Immature natural killer cell (primary cell): ENCODE measurements around the gene LDHAL6B. TPM values are rescaled to one million over a fixed set of nuclear protein-coding genes. Genes with fewer than 3 reads are reported as not detected.

Experiments used
- DNase-seq, 3 donors: peaks; one replicate each; pipeline ENCODE4 v3.0.0; 2022; ENCODE audit warnings: mixed read lengths in 1 of 3
- H3K27ac Mint-ChIP-seq, 6 donors: one replicate each; pipeline ENCODE4 v1.8.0; 2020; ENCODE audit warnings: mixed read lengths in 6 of 6, mild to moderate bottlenecking in 5 of 6, inconsistent platforms in 4 of 6, moderate library complexity in 3 of 6
- H3K27me3 Mint-ChIP-seq, 3 donors: one replicate each; pipeline ENCODE4 v1.8.0; 2020 to 2021; ENCODE audit warnings: low read depth in 3 of 3, mild to moderate bottlenecking in 3 of 3, mixed read lengths in 3 of 3, moderate library complexity in 3 of 3, inconsistent platforms in 1 of 3
- H3K36me3 Mint-ChIP-seq, 3 donors: one replicate each; pipeline ENCODE4 v1.8.0; 2020; ENCODE audit warnings: mixed read lengths in 3 of 3, inconsistent platforms in 2 of 3, mild to moderate bottlenecking in 2 of 3
- H3K4me1 Mint-ChIP-seq, 2 donors: one replicate each; pipeline ENCODE4 v1.8.0; 2020; ENCODE audit warnings: inconsistent platforms in 2 of 2, mild to moderate bottlenecking in 2 of 2, mixed read lengths in 2 of 2, moderate library complexity in 1 of 2
- H3K4me3 Mint-ChIP-seq, 5 donors: one replicate each; pipeline ENCODE4 v1.8.0; 2020; ENCODE audit warnings: mild to moderate bottlenecking in 5 of 5, mixed read lengths in 5 of 5, inconsistent platforms in 3 of 5, moderate library complexity in 3 of 5
- H3K9me3 Mint-ChIP-seq, 6 donors: one replicate each; pipeline ENCODE4 v1.8.0; 2020; ENCODE audit warnings: mild to moderate bottlenecking in 6 of 6, mixed read lengths in 6 of 6, inconsistent platforms in 4 of 6, moderate library complexity in 3 of 6
- polyA plus RNA-seq, 3 donors: library from polyadenylated mRNA; unstranded; fragments of 300-500 nt; fragmentation: Illumina TruSeq; gene quantifications; one replicate each; pipeline ENCODE4 v1.2.3, GENCODE V29; 2021

LDHAL6B gene
- polyA plus RNA-seq, 3 donors from 2014 or later: not detected

GRCh38 chr15:59237119-59237855 is 30.6 kb downstream of the LDHAL6B start:
- Mint-ChIP-seq H3K4me3 (no peak overlapping the region), H3K27ac (no peak overlapping the region), H3K27me3 (peaks cover 0 to 12% (median 2%) of the 10 kb centered on the region in 3 donors), H3K36me3 (peaks cover 0 to 4% (median 0%) of the 10 kb centered on the region in 3 donors), H3K4me1 (peaks cover 7 to 13% of the 10 kb centered on the region in 2 donors), H3K9me3 (no peaks in the 10 kb centered on the region)
- DNase-seq: no peak

- Mint-ChIP-seq H3K9me3 (no peaks in the 10 kb centered on the region), H3K4me3 (no peak overlapping the region), H3K36me3 (peaks cover 0 to 4% (median 0%) of the 10 kb centered on the region in 3 donors), H3K27me3 (peaks cover 0 to 12% (median 2%) of the 10 kb centered on the region in 3 donors), H3K4me1 (peaks cover 7 to 13% of the 10 kb centered on the region in 2 donors), H3K27ac (no peak overlapping the region)
- no peak for DNase-seq
Measured at GRCh38 chr15:59237924-59238331, 31.3 kb downstream of the LDHAL6B start.

GRCh38 chr15:59240036-59240435 is 33.4 kb downstream of the LDHAL6B start:
- no peak overlapping the region for H3K27ac Mint-ChIP-seq
- no peaks in the 10 kb centered on the region for H3K9me3 Mint-ChIP-seq
- H3K27me3 Mint-ChIP-seq: peaks cover 0 to 10% (median 2%) of the 10 kb centered on the region in 3 donors
- H3K4me1 Mint-ChIP-seq: peaks cover 7 to 13% of the 10 kb centered on the region in 2 donors
- no peaks in the 10 kb centered on the region for H3K36me3 Mint-ChIP-seq
- H3K4me3 Mint-ChIP-seq: no peak overlapping the region
- no peak for DNase-seq

GRCh38 chr15:59242649-59243048 is 36.0 kb downstream of the LDHAL6B start:
- Mint-ChIP-seq H3K27me3 (peaks cover 0 to 7% (median 2%) of the 10 kb centered on the region in 3 donors), H3K4me3 (no peak overlapping the region), H3K9me3 (no peaks in the 10 kb centered on the region), H3K27ac (no peak overlapping the region), H3K4me1 (peaks cover 3 to 6% of the 10 kb centered on the region in 2 donors), H3K36me3 (no peaks in the 10 kb centered on the region)
- DNase-seq: no peak

- no peak for DNase-seq
- Mint-ChIP-seq H3K27ac (no peak overlapping the region), H3K4me1 (peaks cover 4 to 10% of the 10 kb centered on the region in 2 donors), H3K9me3 (no peaks in the 10 kb centered on the region), H3K36me3 (no peaks in the 10 kb centered on the region), H3K4me3 (no peak overlapping the region), H3K27me3 (peaks cover 0 to 7% (median 2%) of the 10 kb centered on the region in 3 donors)
Measured at GRCh38 chr15:59243622-59244021, 37.0 kb downstream of the LDHAL6B start.

GRCh38 chr15:59244337-59244736 is 37.7 kb downstream of the LDHAL6B start:
- no peak overlapping the region for H3K27ac Mint-ChIP-seq
- no peak overlapping the region for H3K4me3 Mint-ChIP-seq
- H3K4me1 Mint-ChIP-seq: peaks cover 7 to 13% of the 10 kb centered on the region in 2 donors
- peaks cover 0 to 9% (median 2%) of the 10 kb centered on the region in 3 donors for H3K27me3 Mint-ChIP-seq
- H3K36me3 Mint-ChIP-seq: no peaks in the 10 kb centered on the region
- DNase-seq: no peak
- H3K9me3 Mint-ChIP-seq: no peaks in the 10 kb centered on the region

- no peak for DNase-seq
- Mint-ChIP-seq H3K9me3 (no peaks in the 10 kb centered on the region), H3K4me1 (peaks cover 7 to 13% of the 10 kb centered on the region in 2 donors), H3K4me3 (no peak overlapping the region), H3K36me3 (no peaks in the 10 kb centered on the region), H3K27me3 (peaks cover 0 to 8% (median 2%) of the 10 kb centered on the region in 3 donors), H3K27ac (no peak overlapping the region)
Measured at GRCh38 chr15:59245559-59245958, 38.9 kb downstream of the LDHAL6B start.

GRCh38 chr15:59247364-59247763 is 40.7 kb downstream of the LDHAL6B start:
- no peak overlapping the region for H3K4me3 Mint-ChIP-seq
- peaks cover 0 to 6% (median 0%) of the 10 kb centered on the region in 3 donors for H3K27me3 Mint-ChIP-seq
- DNase-seq: peak; percentile 54 to 69 (median 65)
- no peaks in the 10 kb centered on the region for H3K36me3 Mint-ChIP-seq
- no peaks in the 10 kb centered on the region for H3K9me3 Mint-ChIP-seq
- peaks cover 7 to 13% of the 10 kb centered on the region in 2 donors for H3K4me1 Mint-ChIP-seq
- peak overlapping the region in 2 of 6 donors; percentile 18 to 45 for H3K27ac Mint-ChIP-seq

- Mint-ChIP-seq H3K4me3 (no peak overlapping the region), H3K36me3 (peaks cover 0 to 3% (median 0%) of the 10 kb centered on the region in 3 donors), H3K27me3 (peaks cover 0 to 6% (median 3%) of the 10 kb centered on the region in 3 donors), H3K4me1 (peaks cover 7 to 13% of the 10 kb centered on the region in 2 donors), H3K9me3 (no peaks in the 10 kb centered on the region), H3K27ac (peak overlapping the region in 1 of 6 donors; percentile 40)
- DNase-seq: no peak
Measured at GRCh38 chr15:59249816-59250215, 43.2 kb downstream of the LDHAL6B start.

GRCh38 chr15:59250249-59250648 is 43.6 kb downstream of the LDHAL6B start:
- Mint-ChIP-seq H3K36me3 (peaks cover 0 to 3% (median 0%) of the 10 kb centered on the region in 3 donors), H3K9me3 (no peaks in the 10 kb centered on the region), H3K27me3 (peaks cover 0 to 6% (median 3%) of the 10 kb centered on the region in 3 donors), H3K4me1 (peaks cover 7 to 14% of the 10 kb centered on the region in 2 donors), H3K27ac (no peak overlapping the region), H3K4me3 (no peak overlapping the region)
- no peak for DNase-seq

GRCh38 chr15:59251001-59251845 is 44.6 kb downstream of the LDHAL6B start:
- Mint-ChIP-seq H3K4me1 (peaks cover 16 to 24% of the 10 kb centered on the region in 2 donors), H3K27ac (peak overlapping the region in 2 of 6 donors; percentile 32 to 57), H3K36me3 (peaks cover 0 to 3% (median 0%) of the 10 kb centered on the region in 3 donors), H3K27me3 (peaks cover 0 to 6% (median 3%) of the 10 kb centered on the region in 3 donors), H3K4me3 (no peak overlapping the region), H3K9me3 (no peaks in the 10 kb centered on the region)
- DNase-seq: no peak

GRCh38 chr15:59252137-59252536 is 45.5 kb downstream of the LDHAL6B start:
- H3K4me1 Mint-ChIP-seq: peaks cover 21 to 30% of the 10 kb centered on the region in 2 donors
- H3K27ac Mint-ChIP-seq: no peak overlapping the region
- no peaks in the 10 kb centered on the region for H3K9me3 Mint-ChIP-seq

GRCh38 chr15:59255680-59256336 is 49.2 kb downstream of the LDHAL6B start:
- Mint-ChIP-seq H3K36me3 (peaks cover 0 to 3% (median 0%) of the 10 kb centered on the region in 3 donors), H3K4me3 (no peak overlapping the region), H3K27me3 (peaks cover 0 to 3% (median 0%) of the 10 kb centered on the region in 3 donors), H3K27ac (peak overlapping the region in 3 of 6 donors; percentile 3 to 71 (median 11)), H3K9me3 (no peaks in the 10 kb centered on the region), H3K4me1 (peaks cover 14 to 18% of the 10 kb centered on the region in 2 donors)
- DNase-seq: peak; percentile 15 to 43 (median 38)

More at GRCh38 chr15:59252137-59252536, 45.5 kb downstream of the LDHAL6B start:
- Mint-ChIP-seq H3K27me3 (peaks cover 0 to 6% (median 3%) of the 10 kb centered on the region in 3 donors), H3K4me3 (no peak overlapping the region), H3K36me3 (peaks cover 0 to 3% (median 0%) of the 10 kb centered on the region in 3 donors)
- DNase-seq: no peak
